DOHH2 (cell line): Measurements from ENCODE around the gene RORC.

Experiments
- CTCF ChIP-seq: fragments of 200-600 bp; sonication (generic); IDR thresholded peaks from one replicate; pipeline ENCODE4 v1.5.1; 2014; ENCODE audit warnings: antibody characterized with exemption, mild to moderate bottlenecking, low read depth, low read length; ENCODE audit not compliant: poor library complexity, severe bottlenecking
- EZH2phosphoT487 ChIP-seq: fragments of 200-600 bp; sonication (generic); IDR thresholded peaks from 2 replicates; pipeline ENCODE4 v1.6.1; 2017; ENCODE audit warnings: borderline replicate concordance, mild to moderate bottlenecking, antibody characterized with exemption, low read length, moderate library complexity, mixed read lengths

GRCh38 chr1:151858030-151858746 lies 26.6 kb upstream of the RORC start:
- no peak for TF ChIP-seq CTCF
- TF ChIP-seq EZH2phosphoT487, result no peak
